Thoracic aorta (tissue), 2 donors: ENCODE results near the gene NAE1. TPM values are rescaled to one million over a fixed set of nuclear protein-coding genes. Genes with fewer than 3 reads are reported as not detected.

Source experiments
- ATAC-seq: fragments of 150-250 bp; one replicate; pipeline ENCODE4 v1.8.0; 2017; ENCODE audit warnings: low read depth; ENCODE audit not compliant: insufficient number of reproducible peaks, low FRiP score
- DNase-seq: peaks from one replicate; pipeline ENCODE4 v3.0.0-alpha.2; 2020; ENCODE audit warnings: low spot score
- H3K27ac ChIP-seq, 2 donors: fragments of 200-600 bp; sonication (generic); 1 replicate in 1 of 2; 2 replicates in 1 of 2; pipeline ENCODE4 v1.5.1; 2016; ENCODE audit warnings: mild to moderate bottlenecking in 2 of 2, moderate library complexity in 2 of 2
- H3K27me3 ChIP-seq: fragments of 200-600 bp; sonication (generic); replicated peaks from 2 replicates; pipeline ENCODE4 v1.6.0; 2016; ENCODE audit warnings: mild to moderate bottlenecking; ENCODE audit not compliant: insufficient read depth
- H3K36me3 ChIP-seq: fragments of 200-600 bp; sonication (generic); one replicate; pipeline ENCODE4 v1.5.1; 2016
- H3K4me1 ChIP-seq, 2 donors: fragments of 200-600 bp; sonication (generic); 1 replicate in 1 of 2; 2 replicates in 1 of 2; pipeline versions ENCODE4 v1.5.1 to v1.6.0; 2016; ENCODE audit warnings: low read depth in 2 of 2, mild to moderate bottlenecking in 1 of 2; ENCODE audit not compliant: control insufficient read depth in 1 of 2
- H3K4me3 ChIP-seq: fragments of 200-600 bp; sonication (generic); 2 replicates; pipeline ENCODE4 v1.5.1; 2016; ENCODE audit warnings: mild to moderate bottlenecking
- H3K9me3 ChIP-seq: fragments of 200-600 bp; sonication (generic); 2 replicates; pipeline ENCODE4 v1.5.1; 2016
- CTCF ChIP-seq: fragments of 200-600 bp; sonication (generic); IDR thresholded peaks from one replicate; pipeline ENCODE4 v1.5.1; 2019; ENCODE audit warnings: antibody characterized with exemption
- total RNA-seq, 2 donors: library from RNA; depleted of rRNA; stranded (reverse); fragments of >200 nt; gene quantifications; one replicate each; pipeline versions ENCODE4 v1.1.0 to v1.2.3, GENCODE V29; 2016

NAE1 gene
- total RNA-seq, 2 donors from 2014 or later = 29.6 to 48.0 TPM

GRCh38 chr16:66832661-66833305 lies 2.0 kb upstream of the NAE1 start:
- TF ChIP-seq CTCF = no peak
- H3K9me3 ChIP-seq = no peaks in the 10 kb centered on the region
- ATAC-seq (no peak), DNase-seq (no peak)
- H3K27me3 ChIP-seq = no peaks in the 10 kb centered on the region
- no peak overlapping the region for H3K27ac ChIP-seq
- H3K4me1 ChIP-seq = peaks cover 10 to 20% of the 10 kb centered on the region in 2 donors
- no peak overlapping the region for H3K4me3 ChIP-seq
- no peaks in the 10 kb centered on the region for H3K36me3 ChIP-seq

- no peak overlapping the region for H3K27ac ChIP-seq
- no peak overlapping the region for H3K4me3 ChIP-seq
- ATAC-seq (no peak), DNase-seq (no peak)
- H3K27me3 ChIP-seq = no peaks in the 10 kb centered on the region
- H3K9me3 ChIP-seq = no peaks in the 10 kb centered on the region
- no peak for TF ChIP-seq CTCF
- peaks cover 10 to 20% of the 10 kb centered on the region in 2 donors for H3K4me1 ChIP-seq
- H3K36me3 ChIP-seq = no peaks in the 10 kb centered on the region
Observed at GRCh38 chr16:66832190-66832589, 1.4 kb upstream of the NAE1 start.

- Histone ChIP-seq H3K27ac (no peak overlapping the region), H3K4me1 (peaks cover 0 to 10% of the 10 kb centered on the region in 2 donors), H3K4me3 (no peak overlapping the region), H3K9me3 (no peaks in the 10 kb centered on the region), H3K27me3 (no peaks in the 10 kb centered on the region), H3K36me3 (peaks cover 36% of the 10 kb centered on the region)
- TF ChIP-seq CTCF = no peak
- ATAC-seq (no peak), DNase-seq (no peak)
Observed at GRCh38 chr16:66824006-66824405, 6.8 kb downstream of the NAE1 start.

- no peak overlapping the region for H3K27ac ChIP-seq
- TF ChIP-seq CTCF = no peak
- H3K36me3 ChIP-seq = peaks cover 45% of the 10 kb centered on the region
- H3K4me1 ChIP-seq = no peaks in the 10 kb centered on the region
- H3K4me3 ChIP-seq = no peak overlapping the region
- ATAC-seq = no peak
- no peaks in the 10 kb centered on the region for H3K9me3 ChIP-seq
- no peaks in the 10 kb centered on the region for H3K27me3 ChIP-seq
- no peak for DNase-seq
Observed at GRCh38 chr16:66814734-66815133, 16.0 kb downstream of the NAE1 start.

- DNase-seq (no peak), ATAC-seq (no peak)
- no peaks in the 10 kb centered on the region for H3K9me3 ChIP-seq
- H3K36me3 ChIP-seq = peaks cover 46% of the 10 kb centered on the region
- TF ChIP-seq CTCF = no peak
- H3K27ac ChIP-seq = no peak overlapping the region
- no peaks in the 10 kb centered on the region for H3K4me1 ChIP-seq
- no peak overlapping the region for H3K4me3 ChIP-seq
- H3K27me3 ChIP-seq = no peaks in the 10 kb centered on the region
Observed at GRCh38 chr16:66811043-66811442, 19.7 kb downstream of the NAE1 start.
